Smooth muscle cell (in vitro differentiated cells): ENCODE data around the gene VSTM5. TPM values are rescaled to one million over a fixed set of nuclear protein-coding genes. Genes with fewer than 3 reads are reported as not detected.

Source experiments
- DNase-seq: peaks from one replicate; lab custom pipeline; 2025; ENCODE audit not compliant: unreplicated experiment; lab: John Stamatoyannopoulos, UW
- H2AFZ ChIP-seq: fragments of 200-600 bp; sonication (generic); 2 replicates; pipeline ENCODE4 v1.6.0; 2016; ENCODE audit warnings: antibody characterized with exemption, low read depth, mild to moderate bottlenecking
- H3F3A ChIP-seq: fragments of 200-600 bp; sonication (generic); 2 replicates; pipeline ENCODE4 v1.6.0; 2017; ENCODE audit warnings: antibody characterized with exemption, low read depth
- H3K27ac ChIP-seq: fragments of 200-600 bp; sonication (generic); 2 replicates; pipeline ENCODE4 v1.5.1; 2016; ENCODE audit warnings: low read depth, mild to moderate bottlenecking
- H3K27me3 ChIP-seq: fragments of 200-600 bp; sonication (generic); 2 replicates; pipeline ENCODE4 v1.6.1; 2016; ENCODE audit warnings: low read depth, mild to moderate bottlenecking
- H3K36me3 ChIP-seq: fragments of 200-600 bp; sonication (generic); 2 replicates; pipeline ENCODE4 v1.5.1; 2016; ENCODE audit warnings: low read depth
- H3K4me1 ChIP-seq: fragments of 200-600 bp; sonication (generic); 2 replicates; pipeline ENCODE4 v1.5.1; 2016; ENCODE audit warnings: low read depth
- H3K4me2 ChIP-seq: fragments of 200-600 bp; sonication (generic); 2 replicates; pipeline ENCODE4 v1.6.0; 2016; ENCODE audit warnings: mild to moderate bottlenecking
- H3K4me3 ChIP-seq: fragments of 200-600 bp; sonication (generic); 2 replicates; pipeline ENCODE4 v1.5.1; 2016; ENCODE audit warnings: mild to moderate bottlenecking
- H3K79me2 ChIP-seq: fragments of 200-600 bp; sonication (generic); 2 replicates; pipeline ENCODE4 v1.6.0; 2016; ENCODE audit warnings: low read depth, mild to moderate bottlenecking
- H3K9ac ChIP-seq: fragments of 200-600 bp; sonication (generic); 2 replicates; pipeline ENCODE4 v1.6.0; 2016; ENCODE audit warnings: low read depth
- H3K9me3 ChIP-seq: fragments of 200-600 bp; sonication (generic); replicated peaks from 2 replicates; pipeline ENCODE4 v1.5.1; 2016; ENCODE audit warnings: low read depth
- H4K20me1 ChIP-seq: fragments of 200-600 bp; sonication (generic); 2 replicates; pipeline ENCODE4 v1.6.0; 2016; ENCODE audit warnings: low read depth
- WGBS: methylation state at CpG from one replicate; pipeline ENCODE4 v1.1.7; 2016; ENCODE audit warnings: low lambda C conversion rate; 5-methylcytosine and 5-hydroxymethylcytosine counted together
- polyA plus RNA-seq: library from polyadenylated mRNA; unstranded; fragments of >200 nt; fragmentation: Nextera tagmentation; extraction: Ambion mirVana; gene quantifications from 2 replicates; pipeline ENCODE4 v1.2.1, GENCODE V29; 2016
- total RNA-seq: library from RNA; depleted of rRNA; stranded (reverse); fragments of >200 nt; gene quantifications from 2 replicates; pipeline ENCODE4 v1.2.3, GENCODE V29; 2014
- TF ChIP-seq, protein P1 (sequence below): fragments of 200-600 bp; sonication (generic); IDR thresholded peaks from 2 replicates; pipeline ENCODE4 v1.5.1; 2017; ENCODE audit warnings: borderline replicate concordance, mild to moderate bottlenecking, antibody characterized with exemption; ENCODE audit not compliant: insufficient read depth, poor library complexity, severe bottlenecking

The VSTM5 gene
- total and polyA plus RNA-seq, 2 experiments from 2014 or later: 0.18 to 0.30 TPM

DNA sequence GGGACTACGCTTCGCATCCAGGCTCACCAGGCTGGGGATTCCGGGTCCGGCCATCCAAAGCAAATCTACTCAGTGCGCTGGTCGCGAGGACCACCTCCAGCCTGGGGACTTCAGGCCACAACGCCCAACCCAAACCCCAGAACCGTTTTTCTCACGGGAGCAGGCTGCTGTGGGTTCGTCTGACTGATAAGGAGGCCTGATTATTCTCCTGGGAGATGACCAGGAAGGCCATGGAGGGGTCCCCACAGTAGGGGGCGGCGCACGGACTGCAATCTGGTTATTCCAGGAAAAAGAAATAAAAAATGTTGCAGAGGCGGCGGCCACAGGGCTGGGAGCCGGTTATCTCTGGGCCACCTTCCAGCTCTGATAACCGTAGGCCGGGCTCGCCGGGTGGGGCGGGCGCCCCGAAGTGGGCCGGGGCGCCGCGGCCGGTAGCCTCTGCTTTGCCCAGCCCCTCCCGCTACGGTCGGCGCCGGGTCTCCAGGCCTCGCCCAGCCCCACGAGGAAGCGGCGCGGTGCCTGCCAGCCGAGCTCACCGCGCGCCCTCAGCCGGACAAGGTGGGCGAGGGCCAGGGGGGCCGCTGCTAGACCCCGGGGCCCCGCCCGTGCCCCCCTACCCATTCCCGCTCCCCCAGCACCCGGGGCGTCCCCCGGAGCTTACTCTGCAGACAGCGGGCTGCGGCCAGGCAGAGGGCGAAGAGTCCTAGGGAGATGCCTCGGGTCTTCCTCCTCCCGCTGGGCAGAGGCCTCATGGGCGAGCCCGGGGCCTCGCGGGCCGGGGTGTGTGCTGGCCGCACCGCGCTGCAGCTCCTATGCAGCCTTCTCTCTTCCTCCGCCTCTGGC lies 446 bp downstream of the VSTM5 start:
- no peaks in the 10 kb centered on the region for H3K79me2 ChIP-seq
- no peak overlapping the region for H3K27ac ChIP-seq
- H2AFZ ChIP-seq: peak overlapping the region; percentile 69
- no peaks in the 10 kb centered on the region for H3K4me1 ChIP-seq
- no peaks in the 10 kb centered on the region for H4K20me1 ChIP-seq
- H3K36me3 ChIP-seq: no peaks in the 10 kb centered on the region
- no peaks in the 10 kb centered on the region for H3K27me3 ChIP-seq
- H3K9ac ChIP-seq: no peak overlapping the region
- peak overlapping the region; percentile 49 for H3K4me3 ChIP-seq
- TF ChIP-seq, protein P1, sequence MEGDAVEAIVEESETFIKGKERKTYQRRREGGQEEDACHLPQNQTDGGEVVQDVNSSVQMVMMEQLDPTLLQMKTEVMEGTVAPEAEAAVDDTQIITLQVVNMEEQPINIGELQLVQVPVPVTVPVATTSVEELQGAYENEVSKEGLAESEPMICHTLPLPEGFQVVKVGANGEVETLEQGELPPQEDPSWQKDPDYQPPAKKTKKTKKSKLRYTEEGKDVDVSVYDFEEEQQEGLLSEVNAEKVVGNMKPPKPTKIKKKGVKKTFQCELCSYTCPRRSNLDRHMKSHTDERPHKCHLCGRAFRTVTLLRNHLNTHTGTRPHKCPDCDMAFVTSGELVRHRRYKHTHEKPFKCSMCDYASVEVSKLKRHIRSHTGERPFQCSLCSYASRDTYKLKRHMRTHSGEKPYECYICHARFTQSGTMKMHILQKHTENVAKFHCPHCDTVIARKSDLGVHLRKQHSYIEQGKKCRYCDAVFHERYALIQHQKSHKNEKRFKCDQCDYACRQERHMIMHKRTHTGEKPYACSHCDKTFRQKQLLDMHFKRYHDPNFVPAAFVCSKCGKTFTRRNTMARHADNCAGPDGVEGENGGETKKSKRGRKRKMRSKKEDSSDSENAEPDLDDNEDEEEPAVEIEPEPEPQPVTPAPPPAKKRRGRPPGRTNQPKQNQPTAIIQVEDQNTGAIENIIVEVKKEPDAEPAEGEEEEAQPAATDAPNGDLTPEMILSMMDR: no peak
- 47% methylated on average over 36 of the region's 67 CpGs for WGBS
- peak overlapping the region; percentile 90 for H3K4me2 ChIP-seq
- H3K9me3 ChIP-seq: no peaks in the 10 kb centered on the region
- peak; percentile 30 for DNase-seq
- H3F3A ChIP-seq: no peaks in the 10 kb centered on the region

DNA sequence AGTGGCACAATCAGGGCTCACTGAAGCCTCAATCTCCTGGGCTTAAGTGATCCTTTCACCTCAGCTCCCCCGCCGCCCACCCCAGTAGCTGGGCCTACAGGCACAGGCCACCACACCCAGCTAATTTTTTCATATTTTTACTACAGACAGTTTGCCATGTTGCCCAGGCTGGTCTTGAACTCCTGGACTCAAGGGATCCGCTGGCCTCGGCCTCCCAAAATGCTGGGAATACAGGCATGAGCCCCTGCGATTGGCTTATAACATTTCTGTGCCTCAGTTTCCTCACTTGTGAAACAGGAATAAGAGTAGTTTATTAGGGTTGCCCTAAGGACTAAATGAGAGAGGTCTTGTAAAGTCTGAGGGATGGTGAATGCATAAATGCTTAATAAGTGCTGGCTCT lies 1.2 kb downstream of the VSTM5 start:
- H3K9me3 ChIP-seq: no peaks in the 10 kb centered on the region
- no peak overlapping the region for H3K27ac ChIP-seq
- H4K20me1 ChIP-seq: no peaks in the 10 kb centered on the region
- peak overlapping the region; percentile 69 for H2AFZ ChIP-seq
- no peaks in the 10 kb centered on the region for H3K4me1 ChIP-seq
- WGBS: 96% methylated on average over 5 of the region's 5 CpGs
- H3K27me3 ChIP-seq: no peaks in the 10 kb centered on the region
- DNase-seq: no peak
- H3K79me2 ChIP-seq: no peaks in the 10 kb centered on the region
- no peak overlapping the region for H3K4me3 ChIP-seq
- no peaks in the 10 kb centered on the region for H3K36me3 ChIP-seq
- TF ChIP-seq, protein P1: no peak
- H3K9ac ChIP-seq: no peak overlapping the region
- no peak overlapping the region for H3K4me2 ChIP-seq
- no peaks in the 10 kb centered on the region for H3F3A ChIP-seq

DNA sequence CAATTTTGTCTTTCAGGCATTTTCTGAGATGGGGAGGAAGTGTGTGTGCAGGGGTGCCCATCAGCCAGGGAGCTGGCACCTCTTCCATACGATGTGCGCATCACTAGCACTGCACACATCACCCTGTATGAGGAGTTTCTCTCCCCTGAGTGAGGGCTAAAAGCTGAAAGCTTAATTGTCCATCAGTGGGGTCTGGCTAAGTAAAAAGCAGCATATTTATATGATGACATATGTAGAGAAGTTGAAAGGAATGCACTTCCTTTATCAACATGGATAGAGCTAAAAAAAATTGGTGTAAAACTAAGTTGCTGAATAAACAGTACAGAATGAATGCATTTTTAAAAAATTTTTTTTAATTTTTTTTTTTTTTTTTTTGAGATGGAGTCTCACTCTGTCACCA lies 4.0 kb downstream of the VSTM5 start:
- Histone ChIP-seq H2AFZ (no peak overlapping the region), H3K4me1 (no peaks in the 10 kb centered on the region), H3K27me3 (no peaks in the 10 kb centered on the region), H3K9me3 (no peaks in the 10 kb centered on the region), H3K27ac (no peak overlapping the region), H3K9ac (no peak overlapping the region), H3K79me2 (no peaks in the 10 kb centered on the region), H3K4me2 (no peak overlapping the region), H3F3A (no peaks in the 10 kb centered on the region), H3K4me3 (no peak overlapping the region), H4K20me1 (no peaks in the 10 kb centered on the region), H3K36me3 (no peaks in the 10 kb centered on the region)
- WGBS: 97% methylated on average over 2 of the region's 2 CpGs
- DNase-seq: no peak
- TF ChIP-seq, protein P1: no peak
